Right lobe of liver (tissue), 6 donors: Measurements from ENCODE around the gene TMPRSS7. TPM values are rescaled to one million over a fixed set of nuclear protein-coding genes. Genes with fewer than 3 reads are reported as not detected.

Source experiments
- ATAC-seq, 4 donors: fragments of 200-7000 bp; cut with Tn5 transposase; one replicate each; pipeline ENCODE4 v1.9.1; 2020; ENCODE audit warnings: mild to moderate bottlenecking in 4 of 4, moderate library complexity in 4 of 4
- DNase-seq, 3 donors: peaks; one replicate each; pipeline ENCODE4 v3.0.0-alpha.2; 2020
- H3K27ac ChIP-seq, 3 donors: fragments of 200-600 bp; one replicate each; pipeline ENCODE4 v1.8.0; 2022
- H3K27me3 ChIP-seq, 2 donors: fragments of 200-600 bp; one replicate each; pipeline ENCODE4 v1.8.0; 2022
- H3K36me3 ChIP-seq, 4 donors: fragments of 200-600 bp; sonication (generic) in 1 of 4; one replicate each; pipeline versions ENCODE4 v1.5.1 to v1.8.0; 2017 to 2022; ENCODE audit warnings: control low read depth in 1 of 4
- H3K4me1 ChIP-seq, 4 donors: fragments of 200-600 bp; sonication (generic) in 1 of 4; one replicate each; pipeline versions ENCODE4 v1.5.1 to v1.8.0; 2017 to 2022; ENCODE audit warnings: control low read depth in 1 of 4
- H3K4me3 ChIP-seq, 3 donors: fragments of 200-600 bp; one replicate each; pipeline ENCODE4 v1.8.0; 2022
- H3K9me3 ChIP-seq, 4 donors: fragments of 200-600 bp; sonication (generic) in 1 of 4; one replicate each; pipeline versions ENCODE4 v1.5.1 to v1.8.0; 2017 to 2022; ENCODE audit warnings: control low read depth in 1 of 4
- CTCF ChIP-seq, 4 donors: fragments of 200-600 bp in 3 of 4; fragments of 450-650 bp in 1 of 4; IDR thresholded peaks; one replicate each; pipeline versions ENCODE4 v1.5.1 to v1.8.0; 2016 to 2022; ENCODE audit warnings: antibody characterized with exemption in 4 of 4, mild to moderate bottlenecking in 2 of 4
- POLR2A ChIP-seq: fragments of 450-650 bp; IDR thresholded peaks from one replicate; pipeline ENCODE4 v1.6.1; 2017; ENCODE audit warnings: antibody characterized with exemption, mild to moderate bottlenecking
- WGBS: methylation state at CpG from one replicate; pipeline ENCODE4 v1.1.6; 2018; ENCODE audit warnings: low coverage, low lambda C conversion rate; ENCODE audit not compliant: insufficient coverage; ENCODE audit errors: missing lambda C conversion rate; 5-methylcytosine and 5-hydroxymethylcytosine counted together
- intact Hi-C, 2 donors: fragments of 100-400 bp; cut with DNase I; formaldehyde crosslinking; loops; one replicate each; pipeline versions ENCODE4 v1.11.2 to v1.14.1; 2022
- total RNA-seq, 6 experiments: library from RNA; depleted of rRNA in 2 of 6; stranded (reverse); fragments of >200 nt in 2 of 6; fragmentation: NEBNext Ultra II Directional in 3 of 6; extraction: Animal tissue kit (Norgen Biotek cat#: 25700) in 3 of 6; gene quantifications; one replicate each; pipeline versions ENCODE4 v1.1.0 to v1.2.4, GENCODE V29; 2016 to 2023
- donor health status: DM: no; HTN: yes; CAD: no.
- donor health status: DM: no; HTN: no; CAD: no.
- donor health status: DM: no; HTN: no; CAD: no.
- donor health status: DM: no; HTN: yes; CAD: no.
- donor health status: DM: no; HTN: yes; CAD: no.

TMPRSS7 gene
- total RNA-seq, 6 experiments from 2014 or later: not detected

- TF ChIP-seq POLR2A (no peak), CTCF (IDR thresholded peaks at IDR 0.05) (no peak)
- Histone ChIP-seq H3K4me3 (no peak overlapping the region), H3K9me3 (no peaks in the 10 kb centered on the region), H3K4me1 (peaks cover 0 to 12% (median 6%) of the 10 kb centered on the region in 4 donors), H3K27ac (no peak overlapping the region), H3K36me3 (no peaks in the 10 kb centered on the region), H3K27me3 (no peaks in the 10 kb centered on the region)
- WGBS: 69% methylated on average over 3 of the region's 3 CpGs
- DNase-seq (no peak), ATAC-seq (no peak)
- intact Hi-C loops: no loop called here
These were observed 23.9 kb upstream of the TMPRSS7 start for GRCh38 chr3:112010636-112011035.

- Histone ChIP-seq H3K9me3 (no peaks in the 10 kb centered on the region), H3K4me1 (peaks cover 0 to 12% (median 6%) of the 10 kb centered on the region in 4 donors), H3K27me3 (no peaks in the 10 kb centered on the region), H3K27ac (no peak overlapping the region), H3K4me3 (no peak overlapping the region), H3K36me3 (no peaks in the 10 kb centered on the region)
- TF ChIP-seq CTCF (IDR thresholded peaks at IDR 0.05): no peak
- TF ChIP-seq POLR2A: no peak
- DNase-seq (no peak), ATAC-seq (no peak)
- intact Hi-C loops: no loop called here
- 59% methylated on average over 4 of the region's 6 CpGs for WGBS
These were observed 23.1 kb upstream of the TMPRSS7 start for GRCh38 chr3:112011376-112011940.

- TF ChIP-seq CTCF (IDR thresholded peaks at IDR 0.05) (no peak), POLR2A (no peak)
- intact Hi-C loops: no loop called here
- DNase-seq (no peak), ATAC-seq (no peak)
- Histone ChIP-seq H3K27me3 (no peaks in the 10 kb centered on the region), H3K4me1 (peaks cover 0 to 12% (median 6%) of the 10 kb centered on the region in 4 donors), H3K27ac (no peak overlapping the region), H3K36me3 (no peaks in the 10 kb centered on the region), H3K4me3 (no peak overlapping the region), H3K9me3 (no peaks in the 10 kb centered on the region)
- 55% methylated on average over 6 of the region's 6 CpGs for WGBS
These were observed 22.1 kb upstream of the TMPRSS7 start for GRCh38 chr3:112012205-112012992.

GRCh38 chr3:112013058-112013783 is 21.3 kb upstream of the TMPRSS7 start:
- Histone ChIP-seq H3K36me3 (no peaks in the 10 kb centered on the region), H3K9me3 (no peaks in the 10 kb centered on the region), H3K4me3 (no peak overlapping the region), H3K4me1 (peaks cover 0 to 9% (median 4%) of the 10 kb centered on the region in 4 donors), H3K27me3 (no peaks in the 10 kb centered on the region), H3K27ac (no peak overlapping the region)
- DNase-seq (peak; percentile 54 to 64 (median 62)), ATAC-seq (peak; percentile 92 to 96 (median 94))
- TF ChIP-seq POLR2A (no peak), CTCF (IDR thresholded peaks at IDR 0.05) (peak; percentile 69 to 87 (median 82))
- intact Hi-C loops: no loop called here
- 13% methylated on average over 11 of the region's 19 CpGs for WGBS
